Erythroblast (primary cell): ENCODE data around the gene FGF12.

Experiments used
- GATA1 ChIP-seq: IDR thresholded peaks from 2 replicates; pipeline ENCODE4 v1.6.1; 2011; ENCODE audit warnings: low read depth, mild to moderate bottlenecking, control low read depth, low read length, moderate library complexity
- POLR2A ChIP-seq: IDR thresholded peaks from 2 replicates; pipeline ENCODE4 v1.6.1; 2011; ENCODE audit warnings: mild to moderate bottlenecking, low read length

GRCh38 chr3:192494174-192494573, 233.2 kb downstream of the FGF12 start:
- no peak for TF ChIP-seq POLR2A
- TF ChIP-seq GATA1: no peak
